Activated naive CD4-positive, alpha-beta T cell treated with Interleukin-2 at 50 U/mL for 16 hours (primary cell): ENCODE data around the gene PRSS36.
"Not testable (repeated sequence)": the region's sequence is repeated elsewhere in the genome, so short reads cannot be mapped to it uniquely, and the experiment has no call there.

Experiments used
- DNase-seq: peaks from one replicate; pipeline ENCODE4 v3.0.0-alpha.2; 2020

The PRSS36 gene

GRCh38 chr16:31183432-31184428 lies 33.9 kb upstream of the PRSS36 start:
- DNase-seq = no peak

GRCh38 chr16:31182391-31182790 lies 32.5 kb upstream of the PRSS36 start:
- no peak for DNase-seq

GRCh38 chr16:31181102-31181830 lies 31.4 kb upstream of the PRSS36 start:
- DNase-seq = peak; percentile 36

GRCh38 chr16:31179747-31180459 lies 30.0 kb upstream of the PRSS36 start, which contains the start of gene FUS:
Gene FUS, plus strand, starts transcription at chr16:31180139. Its CDS starts 76 bp downstream, at chr16:31180215.
- DNase-seq = peak; percentile 89

GRCh38 chr16:31179219-31179746 lies 29.4 kb upstream of the PRSS36 start:
- no peak for DNase-seq

- DNase-seq = peak; percentile 40
Measured at GRCh38 chr16:31177136-31177535, 27.3 kb upstream of the PRSS36 start.

- not testable (repeated sequence) for DNase-seq
Measured at GRCh38 chr16:31170048-31170447, 20.2 kb upstream of the PRSS36 start.

GRCh38 chr16:31168848-31169247 lies 19.0 kb upstream of the PRSS36 start:
- DNase-seq = no peak

GRCh38 chr16:31167315-31167714 lies 17.4 kb upstream of the PRSS36 start:
- DNase-seq = no peak

GRCh38 chr16:31157136-31157535 lies 7.3 kb upstream of the PRSS36 start:
- DNase-seq = no peak

GRCh38 chr16:31150976-31151375 lies 1.1 kb upstream of the PRSS36 start:
- DNase-seq = not testable (repeated sequence)

- no peak for DNase-seq
Measured at GRCh38 chr16:31149332-31149731, 534 bp downstream of the PRSS36 start.

- no peak for DNase-seq
Measured at GRCh38 chr16:31148896-31149295, 970 bp downstream of the PRSS36 start.

GRCh38 chr16:31148281-31148728 lies 1.6 kb downstream of the PRSS36 start:
- DNase-seq = no peak

- no peak for DNase-seq
Measured at GRCh38 chr16:31147574-31147973, 2.3 kb downstream of the PRSS36 start.

GRCh38 chr16:31145398-31145990 lies 4.4 kb downstream of the PRSS36 start:
- no peak for DNase-seq

GRCh38 chr16:31144418-31144817 lies 5.4 kb downstream of the PRSS36 start:
- not testable (repeated sequence) for DNase-seq

- no peak for DNase-seq
Measured at GRCh38 chr16:31143694-31144148, 6.1 kb downstream of the PRSS36 start.

- no peak for DNase-seq
Measured at GRCh38 chr16:31143011-31143693, 6.7 kb downstream of the PRSS36 start.

- DNase-seq = peak; percentile 98
Measured at GRCh38 chr16:31142109-31143010, 7.5 kb downstream of the PRSS36 start.
